OCI-LY7 (cell line): Measurements from ENCODE around the gene PADI4.

Experiments used
- CTCF ChIP-seq: fragments of 200-600 bp; sonication (generic); conservative IDR thresholded peaks from 2 replicates; pipeline ENCODE4 v1.5.1; 2014; ENCODE audit warnings: mild to moderate bottlenecking, antibody characterized with exemption, low read length, moderate library complexity, mixed read lengths
- EZH2phosphoT487 ChIP-seq: fragments of 200-600 bp; sonication (generic); IDR thresholded peaks from 2 replicates; pipeline ENCODE4 v1.6.1; 2018; ENCODE audit warnings: low read depth, borderline replicate concordance, mild to moderate bottlenecking, mixed run types, antibody characterized with exemption, low read length, moderate library complexity, mixed read lengths

GRCh38 chr1:17287130-17287776 is 20.7 kb upstream of the PADI4 start:
- TF ChIP-seq CTCF (no peak), EZH2phosphoT487 (no peak)
